Keratinocyte (primary cell): Measurements from ENCODE around the gene MOV10L1.

ENCODE experiments used
- CTCF ChIP-seq, 3 experiments: IDR thresholded peaks in 1 of 3; conservative IDR thresholded peaks in 1 of 3; optimal IDR thresholded peaks in 1 of 3; 2 replicates in 2 of 3; 3 replicates in 1 of 3; pipeline versions ENCODE3 to v1.5.1; 2011; ENCODE audit warnings: low read length in 3 of 3, mild to moderate bottlenecking in 3 of 3, moderate library complexity in 2 of 3, control low read depth in 1 of 3, inconsistent platforms in 1 of 3; ENCODE audit not compliant: insufficient read depth in 2 of 3; ENCODE audit errors: extremely low read depth in 1 of 3
- EZH2 ChIP-seq: IDR thresholded peaks from one replicate; pipeline ENCODE4 v1.6.1; 2012; ENCODE audit warnings: inconsistent platforms, mild to moderate bottlenecking, low read length, moderate library complexity

GRCh38 chr22:50087646-50088045, 2.2 kb upstream of the MOV10L1 start:
- TF ChIP-seq CTCF (optimal IDR thresholded peaks at IDR 0.05 in 1 of 3, IDR thresholded peaks at IDR 0.05 in 1 of 3, conservative IDR thresholded peaks at IDR 0.05 in 1 of 3; ENCODE audit: extremely low read depth in 1 of 3, insufficient read depth in 2 of 3, low read length in 3 of 3) (no peak), EZH2 (no peak)
